Left hindlimb (tissue), 1 donor: ENCODE results near the gene NELFA.

Experiments
- DNase-seq: peaks from one replicate; pipeline ENCODE4 v3.0.0-alpha.2; 2018

NELFA gene

GRCh38 chr4:2008921-2009650 is at the start of gene NELFA:
TSS of gene NELFA (minus strand) at chr4:2008974. CDS start at chr4:2008959, 15 bp downstream.
- peak; percentile 92 for DNase-seq

- DNase-seq, result no peak
Observed at GRCh38 chr4:2057382-2058065, 48.8 kb upstream of the NELFA start.

GRCh38 chr4:2054217-2054616 is 45.4 kb upstream of the NELFA start:
- no peak for DNase-seq

GRCh38 chr4:2051086-2051485 is 42.3 kb upstream of the NELFA start:
- no peak for DNase-seq

GRCh38 chr4:2049811-2050210 is 41.0 kb upstream of the NELFA start:
- DNase-seq, result no peak

GRCh38 chr4:2049381-2049780 is 40.6 kb upstream of the NELFA start:
- no peak for DNase-seq

GRCh38 chr4:2048831-2049230 is 40.1 kb upstream of the NELFA start:
- DNase-seq, result no peak

GRCh38 chr4:2047781-2048581 is 39.2 kb upstream of the NELFA start:
- DNase-seq, result no peak

- no peak for DNase-seq
Observed at GRCh38 chr4:2047031-2047660, 38.4 kb upstream of the NELFA start.

GRCh38 chr4:2046031-2046961 is 37.5 kb upstream of the NELFA start:
- DNase-seq, result no peak

GRCh38 chr4:2045518-2045951 is 36.8 kb upstream of the NELFA start:
- DNase-seq, result no peak

- DNase-seq, result no peak
Observed at GRCh38 chr4:2044542-2045517, 36.1 kb upstream of the NELFA start.

GRCh38 chr4:2044119-2044485 is 35.3 kb upstream of the NELFA start:
- DNase-seq, result no peak

GRCh38 chr4:2043396-2044118 is 34.8 kb upstream of the NELFA start:
- DNase-seq, result no peak

- no peak for DNase-seq
Observed at GRCh38 chr4:2042947-2043395, 34.2 kb upstream of the NELFA start.

GRCh38 chr4:2042204-2042946 is 33.6 kb upstream of the NELFA start:
- DNase-seq, result no peak

- DNase-seq, result peak; percentile 85
Observed at GRCh38 chr4:2041239-2042130, 32.7 kb upstream of the NELFA start.
